Upper lobe of left lung (tissue), 6 donors: ENCODE measurements around the gene PHKG1. TPM values are rescaled to one million over a fixed set of nuclear protein-coding genes. Genes with fewer than 3 reads are reported as not detected.
"Not testable (repeated sequence)": the region's sequence is repeated elsewhere in the genome, so short reads cannot be mapped to it uniquely, and the experiment has no call there.

ENCODE experiments used
- ATAC-seq, 2 donors: fragments of 200-7000 bp; cut with Tn5 transposase; one replicate each; pipeline ENCODE4 v1.9.1; 2022; ENCODE audit warnings: mild to moderate bottlenecking in 2 of 2, moderate library complexity in 2 of 2; ENCODE audit not compliant: low FRiP score in 2 of 2
- DNase-seq, 2 donors: peaks; one replicate each; pipeline ENCODE4 v3.0.0-alpha.2; 2019 to 2020
- H3K27ac ChIP-seq, 4 donors: fragments of 200-600 bp; sonication (generic); one replicate each; pipeline ENCODE4 v1.5.1; 2016 to 2019
- H3K27me3 ChIP-seq, 4 donors: fragments of 200-600 bp; sonication (generic); one replicate each; pipeline ENCODE4 v1.5.1; 2017 to 2019
- H3K36me3 ChIP-seq, 4 donors: fragments of 200-600 bp; sonication (generic); one replicate each; pipeline ENCODE4 v1.5.1; 2016 to 2019
- H3K4me1 ChIP-seq, 4 donors: fragments of 200-600 bp; sonication (generic); one replicate each; pipeline ENCODE4 v1.5.1; 2018 to 2019
- H3K4me3 ChIP-seq, 4 donors: fragments of 200-600 bp; sonication (generic); one replicate each; pipeline ENCODE4 v1.5.1; 2017 to 2019; ENCODE audit warnings: mild to moderate bottlenecking in 2 of 4, moderate library complexity in 1 of 4
- H3K9me3 ChIP-seq, 4 donors: fragments of 200-600 bp; sonication (generic); one replicate each; pipeline ENCODE4 v1.5.1; 2018 to 2019
- CTCF ChIP-seq, 6 experiments: fragments of 450-650 bp in 4 of 6; fragments of 200-600 bp in 2 of 6; sonication (generic) in 2 of 6; IDR thresholded peaks; one replicate each; pipeline ENCODE4 v1.5.1; 2016 to 2019; ENCODE audit warnings: antibody characterized with exemption in 6 of 6
- EP300 ChIP-seq, 4 donors: sonication (generic); formaldehyde crosslinking; IDR thresholded peaks; one replicate each; pipeline ENCODE4 v1.5.1; 2017; ENCODE audit warnings: antibody characterized with exemption in 4 of 4, control low read depth in 2 of 4
- POLR2A ChIP-seq, 4 donors: fragments of 450-650 bp; IDR thresholded peaks; one replicate each; pipeline ENCODE4 v1.5.1; 2016 to 2017; ENCODE audit warnings: antibody characterized with exemption in 4 of 4, mild to moderate bottlenecking in 2 of 4
- POLR2AphosphoS5 ChIP-seq, 2 donors: sonication (generic); formaldehyde crosslinking; IDR thresholded peaks; one replicate each; pipeline ENCODE4 v1.5.1; 2017; ENCODE audit warnings: antibody characterized with exemption in 2 of 2
- WGBS, 2 donors: methylation state at CpG; one replicate each; pipeline ENCODE4 v1.1.5; 2017 to 2018; 5-methylcytosine and 5-hydroxymethylcytosine counted together
- total RNA-seq, 6 donors: library from RNA; depleted of rRNA in 4 of 6; stranded (reverse); fragments of >200 nt in 4 of 6; gene quantifications; one replicate each; pipeline versions ENCODE4 v1.1.0 to v1.2.1, GENCODE V29; 2016 to 2021
- donor health status: DM: no; HTN: no; CAD: no; lungs with moderate emphysema.
- donor health status: DM: no; HTN: yes; CAD: no; lungs with severe emphysema.

Gene PHKG1
- total RNA-seq, 6 donors from 2014 or later, result 0.30 to 2.4 (median 0.60) TPM; not detected in 1

- TF ChIP-seq POLR2A (IDR thresholded peaks at IDR 0.05) (no peak), EP300 (IDR thresholded peaks at IDR 0.05) (no peak), POLR2AphosphoS5 (IDR thresholded peaks at IDR 0.05) (no peak), CTCF (IDR thresholded peaks at IDR 0.05) (no peak)
- Histone ChIP-seq H3K9me3 (no peaks in the 10 kb centered on the region), H3K4me1 (no peaks in the 10 kb centered on the region), H3K27me3 (no peaks in the 10 kb centered on the region), H3K27ac (no peak overlapping the region), H3K36me3 (no peaks in the 10 kb centered on the region), H3K4me3 (no peak overlapping the region)
- DNase-seq (no peak), ATAC-seq (no peak)
- 80 to 94% methylated on average over 6 of the region's 6 CpGs for WGBS, 2 donors
These were observed 28.7 kb upstream of the PHKG1 start for GRCh38 chr7:56121440-56121839.

- TF ChIP-seq EP300 (IDR thresholded peaks at IDR 0.05) (no peak), CTCF (IDR thresholded peaks at IDR 0.05) (peak in 1 of 6 experiments; percentile 8)
- H3K4me1 ChIP-seq, result peaks cover 0 to 7% (median 0%) of the 10 kb centered on the region in 4 donors
- no peaks in the 10 kb centered on the region for H3K9me3 ChIP-seq
- peak; percentile 25 to 80 for DNase-seq
- H3K27me3 ChIP-seq, result peaks cover 0 to 6% (median 0%) of the 10 kb centered on the region in 4 donors
- H3K4me3 ChIP-seq, result peak within 1 kb of the TSS in 3 of 4 donors; percentile 32 to 40 (median 40)
- H3K36me3 ChIP-seq, result no peaks in the 10 kb centered on the region
- ATAC-seq, result peak; percentile 38 to 74
- WGBS, 2 donors, result 11 to 12% methylated on average over 24 to 46 of the region's 65 CpGs
- no peak within 1 kb of the TSS for H3K27ac ChIP-seq
These were observed 23.2 kb upstream of the PHKG1 start, which contains the start of gene NUPR2 for GRCh38 chr7:56115852-56116538. Gene NUPR2 (minus strand): TSS chr7:56116417. CDS start chr7:56116314, 103 bp downstream.

- H3K9me3 ChIP-seq, H3K27ac ChIP-seq, H3K4me1 ChIP-seq, ATAC-seq, H3K4me3 ChIP-seq, DNase-seq, H3K36me3 ChIP-seq, H3K27me3 ChIP-seq: not testable (repeated sequence)
- WGBS, 2 donors, result 81 to 95% methylated on average over 3 of the region's 3 CpGs
These were observed 19.5 kb upstream of the PHKG1 start for GRCh38 chr7:56112244-56112643.

- 56 to 57% methylated on average over 1 of the region's 1 CpG for WGBS, 2 donors
- ATAC-seq (no peak), DNase-seq (no peak)
- Histone ChIP-seq H3K4me3 (no peak overlapping the region), H3K4me1 (peaks cover 0 to 9% (median 4%) of the 10 kb centered on the region in 4 donors), H3K27me3 (peaks cover 0 to under 1% (median 0%) of the 10 kb centered on the region in 4 donors), H3K9me3 (no peaks in the 10 kb centered on the region), H3K36me3 (no peaks in the 10 kb centered on the region), H3K27ac (no peak overlapping the region)
- TF ChIP-seq POLR2A (IDR thresholded peaks at IDR 0.05) (no peak), POLR2AphosphoS5 (IDR thresholded peaks at IDR 0.05) (no peak), EP300 (IDR thresholded peaks at IDR 0.05) (no peak), CTCF (IDR thresholded peaks at IDR 0.05) (no peak)
These were observed 17.9 kb upstream of the PHKG1 start for GRCh38 chr7:56110611-56111010.

- Histone ChIP-seq H3K4me1 (peaks cover 9 to 20% (median 16%) of the 10 kb centered on the region in 4 donors), H3K9me3 (no peaks in the 10 kb centered on the region), H3K36me3 (peaks cover 11 to 15% (median 13%) of the 10 kb centered on the region in 4 donors), H3K27ac (no peak overlapping the region), H3K27me3 (no peaks in the 10 kb centered on the region), H3K4me3 (no peak overlapping the region)
- no peak for TF ChIP-seq POLR2A (IDR thresholded peaks at IDR 0.05)
- TF ChIP-seq CTCF (IDR thresholded peaks at IDR 0.05), result no peak
- no peak for TF ChIP-seq EP300 (IDR thresholded peaks at IDR 0.05)
- no peak for TF ChIP-seq POLR2AphosphoS5 (IDR thresholded peaks at IDR 0.05)
- DNase-seq, result no peak
- 88 to 91% methylated on average over 1 of the region's 1 CpG for WGBS, 2 donors
- ATAC-seq, result no peak
These were observed 15.2 kb upstream of the PHKG1 start for GRCh38 chr7:56107954-56108258.
